Measurements from ENCODE around the gene PCMTD2.

PCMTD2 gene

GRCh38 chr20:64276817-64277216 is 21.3 kb downstream of the PCMTD2 start:
- Histone ChIP-seq H3K27me3 (ENCODE audit: insufficient read depth, low read depth) (no peaks in the 10 kb centered on the region; the same call in 1 of the 2 replicates), H3K36me3 (ENCODE audit: insufficient read depth) (no peaks in the 10 kb centered on the region), H2AFZ (ENCODE audit: low read depth) (no peak overlapping the region), H3K9ac (no peak overlapping the region), H3K4me2 (no peak overlapping the region), H3K79me2 (ENCODE audit: insufficient read depth, low read depth) (no peaks in the 10 kb centered on the region), H3K27ac (no peak overlapping the region), H4K20me1 (ENCODE audit: insufficient read depth) (no peaks in the 10 kb centered on the region), H3K4me1 (ENCODE audit: low read depth, poor library complexity, severe bottlenecking) (no peaks in the 10 kb centered on the region), H3K4me3 (IDR thresholded peaks at IDR 0.05; ENCODE audit: insufficient read depth, low read depth, low read length) (no peak overlapping the region)
- TF ChIP-seq CTCF (conservative IDR thresholded peaks at IDR 0.05; ENCODE audit: low read depth, low read length), result no peak

GRCh38 chr20:64277571-64278316 is 22.2 kb downstream of the PCMTD2 start:
- Histone ChIP-seq H3K9ac (no peak overlapping the region), H3K79me2 (ENCODE audit: insufficient read depth, low read depth) (no peaks in the 10 kb centered on the region), H3K4me2 (no peak overlapping the region), H3K4me1 (ENCODE audit: low read depth, poor library complexity, severe bottlenecking) (no peaks in the 10 kb centered on the region), H4K20me1 (ENCODE audit: insufficient read depth) (no peaks in the 10 kb centered on the region), H3K36me3 (ENCODE audit: insufficient read depth) (no peaks in the 10 kb centered on the region), H3K27ac (no peak overlapping the region), H3K27me3 (ENCODE audit: insufficient read depth, low read depth) (peaks cover 6% of the 10 kb centered on the region; the same call in 1 of the 2 replicates), H2AFZ (ENCODE audit: low read depth) (no peak overlapping the region), H3K4me3 (IDR thresholded peaks at IDR 0.05; ENCODE audit: insufficient read depth, low read depth, low read length) (no peak overlapping the region)
- no peak for TF ChIP-seq CTCF (conservative IDR thresholded peaks at IDR 0.05; ENCODE audit: low read depth, low read length)

GRCh38 chr20:64278317-64278681 is 22.8 kb downstream of the PCMTD2 start:
- peaks cover 6% of the 10 kb centered on the region; the same call in 1 of the 2 replicates for H3K27me3 ChIP-seq (ENCODE audit: insufficient read depth, low read depth)
- no peak overlapping the region for H3K4me3 ChIP-seq (IDR thresholded peaks at IDR 0.05; ENCODE audit: insufficient read depth, low read depth, low read length)
- no peaks in the 10 kb centered on the region for H3K36me3 ChIP-seq (ENCODE audit: insufficient read depth)
- no peak overlapping the region for H3K9ac ChIP-seq
- no peak overlapping the region for H3K27ac ChIP-seq
- no peak overlapping the region for H3K4me2 ChIP-seq
- H3K4me1 ChIP-seq (ENCODE audit: low read depth, poor library complexity, severe bottlenecking), result no peaks in the 10 kb centered on the region
- no peaks in the 10 kb centered on the region for H3K79me2 ChIP-seq (ENCODE audit: insufficient read depth, low read depth)
- no peaks in the 10 kb centered on the region for H4K20me1 ChIP-seq (ENCODE audit: insufficient read depth)
- no peak overlapping the region for H2AFZ ChIP-seq (ENCODE audit: low read depth)
- TF ChIP-seq CTCF (conservative IDR thresholded peaks at IDR 0.05; ENCODE audit: low read depth, low read length), result no peak

- H3K27ac ChIP-seq, result no peak overlapping the region
- H2AFZ ChIP-seq (ENCODE audit: low read depth), result no peak overlapping the region
- H3K4me1 ChIP-seq (ENCODE audit: low read depth, poor library complexity, severe bottlenecking), result no peaks in the 10 kb centered on the region
- no peak for TF ChIP-seq CTCF (conservative IDR thresholded peaks at IDR 0.05; ENCODE audit: low read depth, low read length)
- H3K4me3 ChIP-seq (IDR thresholded peaks at IDR 0.05; ENCODE audit: insufficient read depth, low read depth, low read length), result no peak overlapping the region
- H3K79me2 ChIP-seq (ENCODE audit: insufficient read depth, low read depth), result no peaks in the 10 kb centered on the region
- H3K9ac ChIP-seq, result no peak overlapping the region
- no peaks in the 10 kb centered on the region for H3K36me3 ChIP-seq (ENCODE audit: insufficient read depth)
- H4K20me1 ChIP-seq (ENCODE audit: insufficient read depth), result no peaks in the 10 kb centered on the region
- no peak overlapping the region for H3K4me2 ChIP-seq
- H3K27me3 ChIP-seq (ENCODE audit: insufficient read depth, low read depth), result peaks cover 6% of the 10 kb centered on the region; the same call in 1 of the 2 replicates
Measured at GRCh38 chr20:64279826-64280459, 24.4 kb downstream of the PCMTD2 start.

Measured in KMS-11 (cell line).